GM23338 (cell line): ENCODE measurements around the gene CPB1. TPM values are rescaled to one million over a fixed set of nuclear protein-coding genes. Genes with fewer than 3 reads are reported as not detected.

Experiments
- ATAC-seq: fragments of 200-7000 bp; cut with Tn5 transposase; 3 replicates; pipeline ENCODE4 v1.9.1; 2020
- DNase-seq: peaks from one replicate; pipeline ENCODE4 v3.0.0-alpha.2; 2015; ENCODE audit warnings: low spot score
- H2AFZ ChIP-seq: fragments of 200-600 bp; sonication (generic); 2 replicates; pipeline ENCODE4 v1.8.0; 2016; ENCODE audit warnings: antibody characterized with exemption, mild to moderate bottlenecking, moderate library complexity
- H3F3A ChIP-seq: fragments of 200-600 bp; sonication (generic); replicated peaks from 2 replicates; pipeline ENCODE4 v1.8.0; 2017; ENCODE audit warnings: antibody characterized with exemption, mixed run types, low read depth
- H3K27ac ChIP-seq: fragments of 200-600 bp; sonication (generic); 2 replicates; pipeline ENCODE4 v1.6.1; 2016; ENCODE audit warnings: low read depth
- H3K27me3 ChIP-seq: fragments of 200-600 bp; sonication (generic); 2 replicates; pipeline ENCODE4 v1.8.0; 2016; ENCODE audit warnings: mild to moderate bottlenecking, mixed run types, moderate library complexity; ENCODE audit not compliant: insufficient read depth
- H3K36me3 ChIP-seq: fragments of 200-600 bp; sonication (generic); 2 replicates; pipeline ENCODE4 v1.8.0; 2016; ENCODE audit warnings: mild to moderate bottlenecking; ENCODE audit not compliant: insufficient read depth
- H3K4me1 ChIP-seq: fragments of 200-600 bp; sonication (generic); 2 replicates; pipeline ENCODE4 v1.8.0; 2016; ENCODE audit warnings: mild to moderate bottlenecking, moderate library complexity; ENCODE audit not compliant: insufficient read depth
- H3K4me2 ChIP-seq: fragments of 200-600 bp; sonication (generic); 2 replicates; pipeline ENCODE4 v1.7.1; 2017; ENCODE audit warnings: mixed run types
- H3K4me3 ChIP-seq: fragments of 200-600 bp; sonication (generic); 2 replicates; pipeline ENCODE4 v1.6.1; 2016; ENCODE audit warnings: mixed run types
- H3K79me2 ChIP-seq: fragments of 200-600 bp; sonication (generic); replicated peaks from 2 replicates; pipeline ENCODE4 v1.8.0; 2017; ENCODE audit warnings: mild to moderate bottlenecking; ENCODE audit not compliant: insufficient read depth
- H3K9me2 ChIP-seq: fragments of 200-600 bp; sonication (generic); 2 replicates; pipeline ENCODE4 v1.8.0; 2017; ENCODE audit not compliant: insufficient read depth
- H4K20me1 ChIP-seq: fragments of 200-600 bp; sonication (generic); replicated peaks from 2 replicates; pipeline ENCODE4 v1.8.0; 2017; ENCODE audit warnings: mild to moderate bottlenecking; ENCODE audit not compliant: insufficient read depth
- H3K27ac Mint-ChIP-seq: 2 replicates; pipeline ENCODE4 v1.8.0; 2020; ENCODE audit warnings: inconsistent platforms, mild to moderate bottlenecking, moderate library complexity, mixed read lengths
- H3K27me3 Mint-ChIP-seq: 3 replicates; pipeline ENCODE4 v1.8.0; 2022; ENCODE audit warnings: low read depth, mild to moderate bottlenecking, moderate library complexity, mixed read lengths, inconsistent platforms; ENCODE audit not compliant: insufficient read depth, poor library complexity
- H3K36me3 Mint-ChIP-seq: 3 replicates; pipeline ENCODE4 v1.8.0; 2021; ENCODE audit warnings: low read depth, mild to moderate bottlenecking, inconsistent platforms, moderate library complexity, mixed read lengths
- H3K4me1 Mint-ChIP-seq: 3 replicates; pipeline ENCODE4 v1.8.0; 2020; ENCODE audit warnings: mild to moderate bottlenecking, inconsistent platforms, mixed read lengths
- H3K4me3 Mint-ChIP-seq: 3 replicates; pipeline ENCODE4 v1.8.0; 2021; ENCODE audit warnings: moderate library complexity, mild to moderate bottlenecking, inconsistent platforms, mixed read lengths
- H3K9me3 Mint-ChIP-seq: 3 replicates; pipeline ENCODE4 v1.8.0; 2020; ENCODE audit warnings: moderate library complexity, mild to moderate bottlenecking, inconsistent platforms, mixed read lengths
- CREB1 ChIP-seq: fragments of 250-450 bp; sonication (Bioruptor Pico); IDR thresholded peaks from 2 replicates; pipeline ENCODE4 v1.5.0; 2020; ENCODE audit warnings: low read depth, mild to moderate bottlenecking, moderate library complexity
- CTCF ChIP-seq, 2 experiments: fragments of 200-600 bp in 1 of 2; sonication (generic) in 1 of 2; conservative IDR thresholded peaks; 2 replicates each; pipeline versions ENCODE4 v1.5.1 to v1.6.1; 2016 to 2017; ENCODE audit warnings: antibody characterized with exemption in 2 of 2, low read depth in 2 of 2, mild to moderate bottlenecking in 2 of 2, moderate library complexity in 1 of 2
- ETS1 ChIP-seq: IDR thresholded peaks from 2 replicates; pipeline ENCODE4 v1.6.1; 2016; ENCODE audit warnings: antibody characterized with exemption
- EZH2phosphoT487 ChIP-seq: fragments of 200-600 bp; sonication (generic); IDR thresholded peaks from one replicate; pipeline ENCODE4 v1.8.1; 2018; ENCODE audit warnings: antibody characterized with exemption; ENCODE audit not compliant: unreplicated experiment
- POLR2AphosphoS5 ChIP-seq: IDR thresholded peaks from 2 replicates; pipeline ENCODE4 v1.6.1; 2016; ENCODE audit warnings: antibody characterized with exemption, low read depth
- STAT1 ChIP-seq: IDR thresholded peaks from one replicate; pipeline ENCODE4 v1.6.1; 2016; ENCODE audit warnings: antibody characterized with exemption; ENCODE audit not compliant: unreplicated experiment
- ZNF114 ChIP-seq: fragments of 250-450 bp; sonication (Bioruptor Pico); IDR thresholded peaks from 2 replicates; pipeline ENCODE4 v1.5.0; 2020; ENCODE audit warnings: mild to moderate bottlenecking, moderate library complexity
- ZNF331 ChIP-seq: fragments of 250-450 bp; sonication (Bioruptor Pico); IDR thresholded peaks from 2 replicates; pipeline ENCODE4 v1.5.0; 2020; ENCODE audit warnings: low read depth, mild to moderate bottlenecking, moderate library complexity
- ZNF462 ChIP-seq: fragments of 250-450 bp; sonication (Bioruptor Pico); IDR thresholded peaks from 2 replicates; pipeline ENCODE4 v1.5.0; 2020; ENCODE audit warnings: mild to moderate bottlenecking, moderate library complexity
- polyA plus RNA-seq: library from polyadenylated mRNA; unstranded; fragments of >200 nt; fragmentation: Nextera tagmentation; extraction: Ambion mirVana; gene quantifications from 2 replicates; pipeline ENCODE4 v1.2.1, GENCODE V29; 2016
- total RNA-seq: library from RNA; depleted of rRNA; stranded (reverse); fragments of >200 nt; shearing (Covaris generic); gene quantifications from 2 replicates; pipeline ENCODE4 v1.2.3, GENCODE V29; 2014

CPB1 gene
- total and polyA plus RNA-seq, 2 experiments from 2014 or later = not detected

- Histone ChIP-seq H3K27ac (no peak overlapping the region), H3F3A (no peaks in the 10 kb centered on the region), H2AFZ (no peak overlapping the region), H3K79me2 (no peaks in the 10 kb centered on the region), H3K4me3 (no peak overlapping the region), H3K9me2 (no peaks in the 10 kb centered on the region), H4K20me1 (no peaks in the 10 kb centered on the region), H3K4me1 (no peaks in the 10 kb centered on the region), H3K4me2 (no peak overlapping the region), H3K36me3 (no peaks in the 10 kb centered on the region), H3K27me3 (no peaks in the 10 kb centered on the region)
- H3K4me3 Mint-ChIP-seq = no peak overlapping the region
- H3K27me3 Mint-ChIP-seq = no peaks in the 10 kb centered on the region
- DNase-seq (no peak), ATAC-seq (no peak)
- no peaks in the 10 kb centered on the region for H3K9me3 Mint-ChIP-seq
- no peaks in the 10 kb centered on the region for H3K4me1 Mint-ChIP-seq
- no peak overlapping the region for H3K27ac Mint-ChIP-seq
- TF ChIP-seq POLR2AphosphoS5 (no peak), CTCF (conservative IDR thresholded peaks at IDR 0.05; ENCODE audit: low read depth in 2 of 2) (no peak), ETS1 (no peak), ZNF331 (CRISPR knock-in tag) (no peak), ZNF114 (CRISPR knock-in tag) (no peak), EZH2phosphoT487 (no peak)
- no peaks in the 10 kb centered on the region for H3K36me3 Mint-ChIP-seq
Measured at GRCh38 chr3:148853076-148853475, 25.5 kb downstream of the CPB1 start.

GRCh38 chr3:148854061-148854460, 26.4 kb downstream of the CPB1 start:
- Mint-ChIP-seq H3K27me3 (no peaks in the 10 kb centered on the region), H3K9me3 (no peaks in the 10 kb centered on the region), H3K4me1 (no peaks in the 10 kb centered on the region), H3K36me3 (no peaks in the 10 kb centered on the region), H3K4me3 (no peak overlapping the region), H3K27ac (no peak overlapping the region)
- H3K27me3 ChIP-seq = no peaks in the 10 kb centered on the region
- no peak for DNase-seq
- no peaks in the 10 kb centered on the region for H3K4me1 ChIP-seq
- H3F3A ChIP-seq = no peaks in the 10 kb centered on the region
- H2AFZ ChIP-seq = no peak overlapping the region
- no peak for ATAC-seq
- no peaks in the 10 kb centered on the region for H4K20me1 ChIP-seq
- H3K36me3 ChIP-seq = no peaks in the 10 kb centered on the region
- H3K4me3 ChIP-seq = no peak overlapping the region
- H3K79me2 ChIP-seq = no peaks in the 10 kb centered on the region
- H3K4me2 ChIP-seq = no peak overlapping the region
- H3K9me2 ChIP-seq = no peaks in the 10 kb centered on the region
- H3K27ac ChIP-seq = no peak overlapping the region
- no peak for TF ChIP-seq ZNF462 (CRISPR knock-in tag)
- TF ChIP-seq ZNF331 (CRISPR knock-in tag) = no peak
- TF ChIP-seq STAT1 = no peak
- TF ChIP-seq CTCF (conservative IDR thresholded peaks at IDR 0.05; ENCODE audit: low read depth in 2 of 2) = no peak
- TF ChIP-seq CREB1 (CRISPR knock-in tag) = no peak
